ENCODE results near the gene PDS5B.

PDS5B gene

DNA sequence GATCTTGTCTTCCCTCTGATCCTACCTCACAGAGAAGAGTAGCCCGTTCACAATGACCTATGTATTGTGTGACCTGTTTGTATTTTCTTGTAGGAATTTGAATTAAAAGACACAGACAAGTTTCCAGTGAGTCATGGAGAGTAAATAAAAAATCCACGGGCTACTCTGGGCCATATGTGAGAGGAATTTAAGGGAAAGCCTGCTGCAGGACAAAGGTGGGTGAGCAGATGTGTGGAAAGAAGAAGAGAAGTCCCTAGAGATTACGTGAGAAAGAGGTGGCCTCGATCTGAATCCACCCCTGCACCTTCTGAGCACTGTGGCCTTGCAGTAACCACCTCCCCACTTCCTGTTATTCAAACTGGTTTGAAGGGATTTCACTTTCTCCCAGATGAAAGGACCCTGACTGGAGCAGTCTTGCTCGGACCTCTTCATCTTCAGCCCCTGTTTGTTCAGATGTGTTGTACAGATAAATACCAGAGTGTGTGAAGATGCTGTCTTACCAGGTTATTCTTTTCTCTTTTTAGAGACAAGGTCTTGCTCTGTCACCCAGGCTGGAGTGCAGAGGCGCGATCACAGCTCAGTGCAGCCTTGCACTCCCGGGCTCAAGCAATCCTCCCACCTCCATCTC is 205.4 kb downstream of the PDS5B start:
- no peaks in the 10 kb centered on the region for H3K9me2 ChIP-seq (replicated peaks; ENCODE audit: control insufficient read depth, low read length)
- H3K4me3 ChIP-seq (ENCODE audit: low read length) = no peak overlapping the region
- no peak for TF ChIP-seq EZH2phosphoT487 (IDR thresholded peaks at IDR 0.05; ENCODE audit: borderline replicate concordance, low read length)
- TF ChIP-seq, protein P1, sequence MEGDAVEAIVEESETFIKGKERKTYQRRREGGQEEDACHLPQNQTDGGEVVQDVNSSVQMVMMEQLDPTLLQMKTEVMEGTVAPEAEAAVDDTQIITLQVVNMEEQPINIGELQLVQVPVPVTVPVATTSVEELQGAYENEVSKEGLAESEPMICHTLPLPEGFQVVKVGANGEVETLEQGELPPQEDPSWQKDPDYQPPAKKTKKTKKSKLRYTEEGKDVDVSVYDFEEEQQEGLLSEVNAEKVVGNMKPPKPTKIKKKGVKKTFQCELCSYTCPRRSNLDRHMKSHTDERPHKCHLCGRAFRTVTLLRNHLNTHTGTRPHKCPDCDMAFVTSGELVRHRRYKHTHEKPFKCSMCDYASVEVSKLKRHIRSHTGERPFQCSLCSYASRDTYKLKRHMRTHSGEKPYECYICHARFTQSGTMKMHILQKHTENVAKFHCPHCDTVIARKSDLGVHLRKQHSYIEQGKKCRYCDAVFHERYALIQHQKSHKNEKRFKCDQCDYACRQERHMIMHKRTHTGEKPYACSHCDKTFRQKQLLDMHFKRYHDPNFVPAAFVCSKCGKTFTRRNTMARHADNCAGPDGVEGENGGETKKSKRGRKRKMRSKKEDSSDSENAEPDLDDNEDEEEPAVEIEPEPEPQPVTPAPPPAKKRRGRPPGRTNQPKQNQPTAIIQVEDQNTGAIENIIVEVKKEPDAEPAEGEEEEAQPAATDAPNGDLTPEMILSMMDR (IDR thresholded peaks at IDR 0.05; ENCODE audit: low read depth, low read length, poor library complexity, severe bottlenecking) = no peak
- peak overlapping the region; percentile 44 for H3K4me2 ChIP-seq (ENCODE audit: low read length)
- no peaks in the 10 kb centered on the region for H3K36me3 ChIP-seq (ENCODE audit: control insufficient read depth, low read length)
- no peaks in the 10 kb centered on the region for H3K27me3 ChIP-seq (ENCODE audit: control insufficient read depth, low read length)
- no peaks in the 10 kb centered on the region for H4K20me1 ChIP-seq (ENCODE audit: control insufficient read depth, insufficient read depth, low read depth, low read length)
- H3K9me3 ChIP-seq (ENCODE audit: control insufficient read depth, insufficient read depth, low read length) = no peaks in the 10 kb centered on the region
- no peaks in the 10 kb centered on the region for H3F3A ChIP-seq (ENCODE audit: control insufficient read depth, insufficient read depth)
- H3K27ac ChIP-seq (ENCODE audit: low read depth, low read length) = no peak overlapping the region
- H3K79me2 ChIP-seq (ENCODE audit: control insufficient read depth, low read length) = no peaks in the 10 kb centered on the region
- H3K4me1 ChIP-seq (ENCODE audit: control insufficient read depth, low read length) = peaks cover 15% of the 10 kb centered on the region

DNA sequence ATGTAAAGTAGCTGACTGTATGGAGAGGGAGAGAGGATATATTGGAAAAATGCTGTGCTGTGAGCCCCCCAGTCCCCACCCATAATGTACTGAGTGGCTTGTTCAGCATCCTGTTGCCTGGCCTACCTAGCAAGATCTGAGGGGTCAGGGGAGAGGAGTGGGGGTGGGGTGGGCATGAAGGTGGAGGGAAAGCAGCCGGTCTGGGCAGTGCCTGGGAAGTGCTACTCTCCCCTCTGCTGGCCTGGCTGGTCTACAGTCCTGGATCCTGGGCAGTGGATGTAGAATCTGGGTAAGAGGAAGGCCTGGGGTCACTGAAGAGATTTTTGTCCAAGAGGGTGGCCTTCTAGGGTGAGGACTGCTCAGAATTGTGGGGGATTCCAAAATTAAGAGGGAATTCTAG is 210.5 kb downstream of the PDS5B start:
- Histone ChIP-seq H3K27ac (ENCODE audit: low read depth, low read length) (no peak overlapping the region), H4K20me1 (ENCODE audit: control insufficient read depth, insufficient read depth, low read depth, low read length) (no peaks in the 10 kb centered on the region), H3K4me1 (ENCODE audit: control insufficient read depth, low read length) (peaks cover 4% of the 10 kb centered on the region), H3K9me2 (replicated peaks; ENCODE audit: control insufficient read depth, low read length) (no peaks in the 10 kb centered on the region), H3K9me3 (ENCODE audit: control insufficient read depth, insufficient read depth, low read length) (no peaks in the 10 kb centered on the region), H3K79me2 (ENCODE audit: control insufficient read depth, low read length) (no peaks in the 10 kb centered on the region), H3K36me3 (ENCODE audit: control insufficient read depth, low read length) (no peaks in the 10 kb centered on the region), H3K4me3 (ENCODE audit: low read length) (no peak overlapping the region), H3K4me2 (ENCODE audit: low read length) (no peak overlapping the region), H3F3A (ENCODE audit: control insufficient read depth, insufficient read depth) (no peaks in the 10 kb centered on the region), H3K27me3 (ENCODE audit: control insufficient read depth, low read length) (no peaks in the 10 kb centered on the region)
- TF ChIP-seq, protein P1 (IDR thresholded peaks at IDR 0.05; ENCODE audit: low read depth, low read length, poor library complexity, severe bottlenecking) = no peak
- no peak for TF ChIP-seq EZH2phosphoT487 (IDR thresholded peaks at IDR 0.05; ENCODE audit: borderline replicate concordance, low read length)

DNA sequence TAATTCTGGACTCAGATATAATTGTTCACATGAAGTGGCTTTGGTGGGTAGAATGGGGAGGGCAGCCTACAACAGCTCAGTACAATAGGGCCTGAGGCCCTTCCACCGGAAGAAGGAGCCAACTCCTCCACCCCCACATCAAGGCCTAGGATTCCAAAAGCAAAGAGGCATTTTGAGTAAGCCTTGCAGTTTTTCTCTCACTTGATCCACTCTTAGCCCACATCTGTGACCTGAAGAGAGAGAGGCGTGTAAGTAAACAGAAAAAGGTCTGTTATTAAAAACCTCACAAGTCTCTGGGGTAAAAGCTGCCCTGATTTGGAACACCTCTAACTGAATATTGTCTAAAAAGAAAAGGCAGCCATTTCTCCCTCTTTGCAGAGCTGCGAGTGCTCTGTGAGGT is 215.9 kb downstream of the PDS5B start:
- no peaks in the 10 kb centered on the region for H3K9me2 ChIP-seq (replicated peaks; ENCODE audit: control insufficient read depth, low read length)
- H3K79me2 ChIP-seq (ENCODE audit: control insufficient read depth, low read length) = no peaks in the 10 kb centered on the region
- no peaks in the 10 kb centered on the region for H3K27me3 ChIP-seq (ENCODE audit: control insufficient read depth, low read length)
- no peak overlapping the region for H3K4me3 ChIP-seq (ENCODE audit: low read length)
- no peaks in the 10 kb centered on the region for H3K36me3 ChIP-seq (ENCODE audit: control insufficient read depth, low read length)
- no peaks in the 10 kb centered on the region for H3K4me1 ChIP-seq (ENCODE audit: control insufficient read depth, low read length)
- TF ChIP-seq, protein P1 (IDR thresholded peaks at IDR 0.05; ENCODE audit: low read depth, low read length, poor library complexity, severe bottlenecking) = no peak
- TF ChIP-seq EZH2phosphoT487 (IDR thresholded peaks at IDR 0.05; ENCODE audit: borderline replicate concordance, low read length) = no peak
- H3F3A ChIP-seq (ENCODE audit: control insufficient read depth, insufficient read depth) = no peaks in the 10 kb centered on the region
- no peaks in the 10 kb centered on the region for H3K9me3 ChIP-seq (ENCODE audit: control insufficient read depth, insufficient read depth, low read length)
- H3K27ac ChIP-seq (ENCODE audit: low read depth, low read length) = no peak overlapping the region
- no peak overlapping the region for H3K4me2 ChIP-seq (ENCODE audit: low read length)
- no peaks in the 10 kb centered on the region for H4K20me1 ChIP-seq (ENCODE audit: control insufficient read depth, insufficient read depth, low read depth, low read length)

Data from DOHH2 (cell line).